HG03354 (cell line): ENCODE results near the gene GOLT1A.

ENCODE experiments used
- ATAC-seq: cut with Tn5 transposase; IDR thresholded peaks from one replicate; pipeline ENCODE4 v1.9.1; 2021; ENCODE audit warnings: mild to moderate bottlenecking; ENCODE audit not compliant: unreplicated experiment, poor library complexity, severe bottlenecking

The GOLT1A gene

DNA sequence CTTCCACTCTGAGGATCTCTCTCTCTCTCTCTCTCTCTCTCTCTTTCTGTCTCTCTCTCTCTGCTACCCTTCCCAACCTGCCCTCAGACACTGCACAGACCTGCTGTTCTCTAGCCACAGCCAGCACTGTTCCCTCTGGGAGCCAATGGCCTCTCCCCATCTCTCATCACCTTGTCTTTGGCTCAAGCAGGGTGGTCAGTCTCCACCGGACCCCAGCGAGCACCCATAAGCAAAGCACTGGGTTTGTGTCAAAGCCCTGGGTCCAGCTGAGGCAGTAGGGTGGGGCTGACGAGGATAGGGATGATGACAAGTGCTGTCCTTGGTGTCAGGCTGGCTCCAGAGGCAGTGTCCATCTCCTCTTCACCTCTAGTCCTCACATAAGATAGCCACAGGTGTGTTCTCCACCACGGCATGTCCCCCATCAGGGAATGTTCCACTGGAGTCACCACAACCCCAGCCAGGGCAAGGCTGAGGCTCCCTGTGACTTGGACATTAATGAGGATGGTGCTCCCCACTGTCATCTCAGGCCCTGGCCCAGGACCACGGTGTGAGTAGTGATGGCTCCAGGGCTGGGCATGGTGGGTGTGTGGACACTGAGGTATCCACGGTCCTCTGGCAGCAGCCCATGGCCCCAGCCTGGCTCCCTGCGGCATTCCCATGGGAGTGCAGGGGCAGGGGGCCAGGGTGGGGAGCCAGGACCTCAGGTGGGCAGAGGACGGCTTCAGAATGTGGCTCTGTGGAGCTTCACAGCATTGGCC, 8.4 kb upstream of the GOLT1A start:
- ATAC-seq: no peak

GRCh38 chr1:204221271-204221670, 7.5 kb upstream of the GOLT1A start:
- ATAC-seq: no peak

- ATAC-seq: no peak
Measured at GRCh38 chr1:204219971-204220616, 6.3 kb upstream of the GOLT1A start.

- ATAC-seq: no peak
Measured at GRCh38 chr1:204218552-204218951, 4.8 kb upstream of the GOLT1A start.

DNA sequence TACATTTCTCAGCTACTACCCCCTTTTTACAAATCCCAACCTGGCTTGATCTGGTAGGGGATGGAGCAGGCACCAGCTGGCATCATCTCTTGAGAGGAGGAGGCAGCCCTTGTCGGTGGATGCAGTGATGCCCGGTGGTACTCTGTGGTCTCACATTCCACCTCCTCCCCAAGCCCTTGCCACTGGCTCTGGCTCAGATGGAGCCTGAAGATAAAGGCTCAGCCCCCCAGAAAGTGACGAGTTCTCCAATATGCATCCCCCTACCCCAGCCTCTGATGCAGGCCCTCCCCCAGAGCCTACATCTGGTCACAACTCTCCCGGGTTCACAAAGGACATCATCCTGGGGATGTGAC, 3.8 kb upstream of the GOLT1A start:
- no peak for ATAC-seq

DNA sequence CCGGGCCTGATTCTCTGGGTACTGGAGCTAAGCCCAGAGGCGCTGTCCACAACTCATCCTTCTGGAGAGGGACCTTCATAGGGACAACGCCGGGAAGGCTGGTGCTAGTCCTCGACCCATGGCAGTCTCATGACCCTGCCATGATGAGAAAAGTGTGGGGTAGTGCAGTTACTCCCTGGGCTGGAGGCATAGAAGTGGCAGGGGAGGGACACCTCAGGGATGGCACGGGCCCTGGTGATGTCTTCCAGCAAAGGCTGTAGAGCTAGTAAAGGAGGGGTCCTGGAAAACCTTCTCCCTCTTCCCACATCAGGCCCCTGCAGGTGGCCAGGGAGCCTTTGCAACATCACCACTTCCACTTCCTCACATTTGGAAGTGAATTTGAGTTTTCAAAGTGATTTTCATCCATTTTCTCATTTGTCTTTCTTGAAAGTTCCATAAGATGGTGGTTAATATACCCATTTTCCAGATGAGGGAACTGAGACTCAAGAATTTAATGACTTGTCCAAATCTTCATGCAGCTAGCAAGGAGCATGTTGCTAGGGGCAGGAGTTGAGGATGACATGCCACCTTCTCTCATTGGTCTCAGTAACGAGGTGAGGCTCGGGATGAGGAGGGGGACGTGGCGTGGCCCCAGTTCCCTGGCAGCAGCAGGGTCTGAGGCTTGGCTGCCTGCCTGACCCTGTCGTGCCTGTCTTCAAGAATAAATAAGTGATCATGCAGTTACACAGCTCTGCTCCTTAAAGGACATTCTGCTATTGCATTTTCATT, 3.3 kb upstream of the GOLT1A start:
- ATAC-seq: no peak

GRCh38 chr1:204216236-204216635, 2.4 kb upstream of the GOLT1A start:
- ATAC-seq: no peak

- no peak for ATAC-seq
Measured at GRCh38 chr1:204212715-204213114, 1.1 kb downstream of the GOLT1A start.

GRCh38 chr1:204211046-204211445, 2.7 kb downstream of the GOLT1A start:
- no peak for ATAC-seq

GRCh38 chr1:204207136-204207616, 6.6 kb downstream of the GOLT1A start:
- ATAC-seq: peak; percentile 68

DNA sequence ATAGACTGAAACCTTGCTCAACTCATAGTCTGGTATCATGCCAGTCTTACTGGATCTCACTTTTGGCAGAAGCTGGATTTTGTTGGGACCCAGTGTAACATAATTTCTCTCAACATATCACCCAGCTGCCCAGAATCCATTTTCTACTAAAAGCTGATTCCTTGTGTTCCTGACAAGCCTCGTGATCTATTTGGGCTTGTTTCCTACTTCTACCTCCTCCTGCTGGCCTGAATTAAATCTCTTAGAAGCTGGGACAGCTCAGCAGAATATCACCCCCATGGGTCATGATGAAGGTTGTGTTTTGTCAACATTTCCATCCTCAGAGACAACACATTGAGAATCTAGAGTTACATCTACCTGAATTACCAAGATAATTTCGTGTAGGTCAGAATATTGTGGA, 7.7 kb downstream of the GOLT1A start:
- no peak for ATAC-seq

DNA sequence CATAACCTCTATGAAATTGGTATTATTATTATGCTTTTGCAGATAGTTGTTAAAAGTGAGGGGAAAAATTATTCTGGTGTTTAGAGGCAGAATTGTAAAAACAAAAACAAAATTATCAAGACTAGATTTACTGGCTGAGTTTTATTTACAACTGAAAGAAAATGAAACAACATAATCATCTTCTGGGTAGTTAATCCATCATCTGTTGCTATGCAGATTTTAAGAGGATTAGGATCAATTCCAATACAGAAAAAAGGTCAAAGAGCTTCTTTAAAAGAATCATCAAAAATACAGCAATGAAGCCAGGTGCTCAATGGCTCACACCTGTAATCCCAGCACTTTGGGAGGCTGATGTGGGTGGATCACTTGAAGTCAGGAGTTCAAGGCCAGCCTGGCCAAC, 8.3 kb downstream of the GOLT1A start:
- no peak for ATAC-seq

- no peak for ATAC-seq
Measured at GRCh38 chr1:204204944-204205343, 8.8 kb downstream of the GOLT1A start.

- no peak for ATAC-seq
Measured at GRCh38 chr1:204203206-204203767, 10.5 kb downstream of the GOLT1A start.

GRCh38 chr1:204202481-204202880, 11.3 kb downstream of the GOLT1A start:
- ATAC-seq: no peak

GRCh38 chr1:204201348-204202040, 12.3 kb downstream of the GOLT1A start:
- no peak for ATAC-seq

DNA sequence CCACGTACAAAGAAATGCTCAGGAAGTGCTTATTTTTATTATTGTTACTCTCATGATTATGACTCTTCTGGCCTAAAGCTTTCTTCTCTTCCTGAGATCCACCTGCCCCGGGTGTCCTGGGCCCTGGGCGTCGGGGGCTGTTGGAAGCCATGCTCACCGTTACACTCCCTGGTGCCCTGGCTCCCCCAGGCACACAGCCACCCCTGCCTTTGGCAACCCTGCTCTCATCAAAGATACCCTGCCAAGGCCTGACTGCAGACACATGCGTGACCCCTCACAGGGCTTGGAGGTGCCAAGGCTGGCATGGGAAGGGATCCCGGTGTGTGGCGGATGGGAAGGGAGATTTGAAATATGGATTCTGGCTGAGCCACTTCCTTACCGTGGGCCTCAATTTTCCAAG, 14.2 kb downstream of the GOLT1A start:
- no peak for ATAC-seq

GRCh38 chr1:204198348-204199340, 15.1 kb downstream of the GOLT1A start:
- ATAC-seq: no peak

GRCh38 chr1:204197068-204197467, 16.7 kb downstream of the GOLT1A start:
- ATAC-seq: no peak
